Subcutaneous adipose tissue (tissue), 4 donors: ENCODE data around the gene TRIO. TPM values are rescaled to one million over a fixed set of nuclear protein-coding genes. Genes with fewer than 3 reads are reported as not detected.

Experiments
- total RNA-seq, 4 donors: library from RNA; depleted of rRNA; stranded (reverse); fragments of >200 nt; gene quantifications; one replicate each; pipeline ENCODE4 v1.1.0, GENCODE V29; 2016
- TF ChIP-seq, protein P1 (sequence below): fragments of 450-650 bp; IDR thresholded peaks from one replicate; pipeline ENCODE4 v1.5.1; 2016; ENCODE audit warnings: low read depth, mild to moderate bottlenecking, control low read depth, antibody characterized with exemption, moderate library complexity

TRIO gene
- total RNA-seq, 4 donors from 2014 or later, result 193 to 238 (median 212) TPM

DNA sequence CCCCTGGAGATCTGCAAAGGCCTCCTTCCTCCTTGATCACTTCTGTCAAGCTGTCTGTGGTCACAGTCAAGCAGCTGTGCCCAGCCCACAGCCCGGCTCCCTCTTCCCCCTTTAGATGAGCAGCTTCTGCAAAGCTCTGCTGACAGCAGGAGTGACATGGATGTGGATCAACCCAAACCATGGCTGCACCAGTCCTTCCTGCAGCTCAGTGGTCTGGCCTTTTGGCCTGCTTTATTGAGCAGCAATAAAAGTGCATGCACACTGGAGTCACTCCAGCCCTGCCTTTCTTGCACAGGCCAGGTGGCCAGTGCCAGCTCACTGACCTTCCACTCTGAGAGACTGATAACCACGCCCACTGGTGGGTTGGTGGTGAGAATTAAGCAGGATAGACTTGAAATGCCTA, 347.2 kb downstream of the TRIO start:
- TF ChIP-seq, protein P1, sequence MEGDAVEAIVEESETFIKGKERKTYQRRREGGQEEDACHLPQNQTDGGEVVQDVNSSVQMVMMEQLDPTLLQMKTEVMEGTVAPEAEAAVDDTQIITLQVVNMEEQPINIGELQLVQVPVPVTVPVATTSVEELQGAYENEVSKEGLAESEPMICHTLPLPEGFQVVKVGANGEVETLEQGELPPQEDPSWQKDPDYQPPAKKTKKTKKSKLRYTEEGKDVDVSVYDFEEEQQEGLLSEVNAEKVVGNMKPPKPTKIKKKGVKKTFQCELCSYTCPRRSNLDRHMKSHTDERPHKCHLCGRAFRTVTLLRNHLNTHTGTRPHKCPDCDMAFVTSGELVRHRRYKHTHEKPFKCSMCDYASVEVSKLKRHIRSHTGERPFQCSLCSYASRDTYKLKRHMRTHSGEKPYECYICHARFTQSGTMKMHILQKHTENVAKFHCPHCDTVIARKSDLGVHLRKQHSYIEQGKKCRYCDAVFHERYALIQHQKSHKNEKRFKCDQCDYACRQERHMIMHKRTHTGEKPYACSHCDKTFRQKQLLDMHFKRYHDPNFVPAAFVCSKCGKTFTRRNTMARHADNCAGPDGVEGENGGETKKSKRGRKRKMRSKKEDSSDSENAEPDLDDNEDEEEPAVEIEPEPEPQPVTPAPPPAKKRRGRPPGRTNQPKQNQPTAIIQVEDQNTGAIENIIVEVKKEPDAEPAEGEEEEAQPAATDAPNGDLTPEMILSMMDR, result no peak

DNA sequence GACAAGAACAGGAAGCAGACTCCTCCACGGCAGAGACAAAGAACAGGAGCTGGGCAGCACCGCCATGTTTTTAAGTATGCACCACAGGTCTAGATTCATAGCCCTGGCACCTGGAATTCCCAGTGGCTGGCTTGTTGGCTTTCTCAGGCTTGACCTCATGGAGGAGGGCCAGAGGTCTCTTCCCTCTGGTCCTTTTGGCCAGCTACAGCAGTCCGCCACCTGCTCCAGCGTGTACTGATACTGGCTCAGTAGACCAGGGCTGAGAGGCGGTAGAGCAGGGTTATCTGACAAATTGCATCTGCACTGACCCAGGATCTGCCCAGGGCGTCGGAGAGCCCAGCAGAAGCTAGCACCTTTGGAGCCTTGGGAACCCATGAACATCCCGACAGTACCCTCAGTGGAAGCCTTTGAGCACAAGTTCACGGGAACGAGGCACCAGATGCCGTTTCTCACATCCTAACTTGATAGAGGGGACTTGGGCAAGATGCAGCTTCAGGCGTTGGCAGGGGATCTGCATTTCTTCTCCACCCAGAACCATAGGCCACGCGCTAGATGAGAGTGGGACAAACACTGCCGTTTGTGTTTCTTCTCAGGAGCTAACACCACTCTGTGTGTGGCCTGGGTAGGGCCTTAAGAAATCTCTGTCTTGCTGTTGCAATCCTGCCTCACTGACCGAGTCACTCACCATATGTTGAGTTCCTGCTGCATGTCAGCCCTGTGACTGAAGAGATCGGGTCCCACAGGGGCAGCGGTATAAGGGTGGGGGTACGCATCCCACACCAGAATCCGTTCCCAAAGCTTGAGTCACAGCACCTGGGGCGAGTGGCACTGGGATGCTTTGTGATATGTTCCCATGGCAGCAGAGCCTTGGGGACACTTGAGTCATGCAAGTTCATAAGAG, 348.1 kb downstream of the TRIO start:
- TF ChIP-seq, protein P1, result no peak

DNA sequence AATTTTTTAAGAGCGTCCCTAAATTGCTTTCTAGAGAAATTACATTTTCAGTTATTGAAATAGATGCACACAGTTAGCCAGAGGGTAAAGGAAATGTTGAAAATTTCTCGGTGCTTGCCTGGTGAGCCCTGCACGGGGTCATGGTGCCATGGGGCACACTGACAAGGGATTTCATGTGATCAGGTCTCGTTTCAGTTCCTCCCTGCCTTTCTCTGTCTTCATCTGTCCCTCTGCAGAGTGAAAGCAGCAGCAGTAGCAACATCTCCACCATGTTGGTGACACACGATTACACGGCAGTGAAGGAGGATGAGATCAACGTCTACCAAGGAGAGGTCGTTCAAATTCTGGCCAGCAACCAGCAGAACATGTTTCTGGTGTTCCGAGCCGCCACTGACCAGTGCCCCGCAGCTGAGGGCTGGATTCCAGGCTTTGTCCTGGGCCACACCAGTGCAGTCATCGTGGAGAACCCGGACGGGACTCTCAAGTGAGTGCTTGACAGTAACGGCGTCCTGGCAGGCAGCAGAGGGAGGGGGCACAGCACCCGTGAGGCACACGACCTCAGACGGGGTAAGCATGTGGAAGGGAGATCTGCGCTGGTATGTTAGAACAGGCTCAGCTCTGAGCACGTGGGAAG, 349.3 kb downstream of the TRIO start:
- TF ChIP-seq, protein P1, result no peak

DNA sequence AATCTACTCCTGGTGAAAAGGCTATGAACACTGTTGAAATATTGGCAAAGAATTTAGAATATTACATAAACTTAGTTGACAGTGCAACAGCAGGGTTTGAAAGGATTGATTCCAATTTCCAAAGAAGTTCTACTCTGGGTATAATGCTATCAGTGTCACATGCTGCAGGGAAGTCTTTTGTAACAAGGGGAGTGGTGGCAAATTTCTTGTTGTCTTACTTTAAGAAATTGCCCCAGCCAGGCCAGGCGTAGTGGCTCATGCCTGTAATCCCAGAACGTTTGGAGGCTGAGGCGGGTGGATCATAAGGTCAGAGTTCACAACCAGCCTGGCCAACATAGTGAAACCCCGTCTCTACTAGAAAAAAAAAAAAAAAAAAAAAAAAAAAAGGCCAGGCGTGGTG, 352.2 kb downstream of the TRIO start:
- TF ChIP-seq, protein P1, result no peak

DNA sequence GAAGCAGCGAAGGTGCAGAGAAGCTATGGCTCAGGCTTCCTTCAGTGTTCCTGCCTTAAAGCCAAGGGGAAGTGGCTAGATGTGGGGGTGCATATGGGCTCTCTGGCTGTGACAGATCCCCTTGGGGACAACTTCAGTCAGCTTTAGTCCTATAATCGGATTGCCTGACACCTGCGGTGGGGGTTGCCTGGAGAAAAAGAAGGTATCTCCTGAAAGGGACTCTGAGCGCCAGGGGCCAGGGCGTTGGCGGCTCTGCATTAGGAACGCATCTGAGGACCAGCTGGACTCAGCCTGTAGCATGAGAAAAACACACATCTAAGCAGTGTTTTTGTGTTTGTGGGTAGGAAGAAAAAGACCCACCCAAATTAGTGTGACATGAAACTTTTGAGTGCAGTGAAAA, 354.2 kb downstream of the TRIO start:
- TF ChIP-seq, protein P1, result no peak

DNA sequence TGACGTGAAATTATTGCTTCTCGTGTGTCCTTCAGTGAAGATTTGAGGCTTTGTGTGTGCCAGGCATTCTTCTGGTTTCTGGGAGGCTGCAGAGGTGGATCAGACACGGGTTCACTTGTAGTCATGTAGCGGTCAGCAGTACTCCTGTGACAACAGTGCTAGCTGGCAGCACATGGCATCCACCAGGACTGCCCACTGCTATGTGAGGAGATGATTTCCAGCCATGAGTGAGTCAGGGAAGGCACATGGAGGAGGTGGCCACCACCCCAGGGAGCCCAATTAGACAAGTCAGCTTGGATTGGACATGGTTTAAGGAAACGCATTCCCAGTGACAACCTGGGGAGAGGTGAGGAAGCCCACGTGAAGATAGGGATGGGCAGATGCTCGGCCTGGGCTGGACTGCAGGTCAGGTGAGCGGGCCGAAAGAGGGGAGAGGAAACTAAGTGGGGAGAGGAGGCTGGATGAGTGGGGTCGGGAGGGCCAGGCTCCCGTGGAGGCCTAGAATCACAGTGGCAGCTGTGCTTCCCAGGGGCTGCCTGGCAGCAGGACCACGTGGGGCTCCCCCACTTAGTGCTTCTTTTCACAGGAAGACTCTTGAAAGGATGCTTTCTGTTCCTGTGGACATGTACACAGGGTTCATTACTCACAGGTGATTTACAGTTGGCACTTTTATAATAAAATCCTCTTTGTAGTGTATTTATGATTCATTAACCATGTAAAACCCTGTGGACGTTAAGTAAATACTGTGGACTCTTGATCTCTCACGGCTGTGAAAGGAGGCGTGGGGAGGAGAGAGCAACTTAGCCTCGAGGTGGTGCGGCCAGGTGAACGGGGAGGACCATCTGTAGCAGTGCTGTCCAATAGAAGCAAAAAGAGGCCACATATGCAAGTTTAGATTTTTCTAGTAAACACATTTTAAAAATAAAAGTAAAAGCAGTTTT, 358.5 kb downstream of the TRIO start:
- TF ChIP-seq, protein P1, result no peak
